ENCODE data around the gene SIPA1L2.

The SIPA1L2 gene

DNA sequence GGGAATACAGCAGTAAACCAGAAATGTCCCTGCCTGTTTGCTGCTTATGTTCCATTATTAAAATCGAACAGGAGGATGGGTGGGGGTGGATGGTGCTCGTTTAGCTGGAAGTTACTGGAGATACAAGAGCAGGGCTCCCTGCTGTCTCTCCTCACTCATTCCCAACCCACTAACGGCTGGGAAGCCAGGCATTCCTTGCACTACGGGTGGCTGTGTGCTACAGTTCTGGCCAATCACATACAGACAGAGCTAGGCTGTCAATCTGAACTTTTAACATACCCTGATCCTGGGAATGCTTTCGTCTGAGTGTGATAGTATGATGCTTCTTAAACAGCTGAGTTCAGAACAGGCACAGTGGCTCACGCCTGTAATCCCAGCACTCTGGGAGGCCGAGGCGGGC, 7.0 kb downstream of the SIPA1L2 start:
- Histone ChIP-seq H3K4me2 (ENCODE audit: insufficient read depth, low read length, poor library complexity, severe bottlenecking) (no peak overlapping the region), H2BK5ac (ENCODE audit: low read length) (no peak overlapping the region), H3K4me3 (ENCODE audit: low read length in 2 of 2) (no peak overlapping the region), H4K8ac (ENCODE audit: low read depth, low read length) (no peak overlapping the region), H3K9ac (ENCODE audit: low read depth, low read length, poor library complexity) (no peak overlapping the region), H3K27ac (replicated peaks; ENCODE audit: low read length) (no peak overlapping the region), H3K23ac (ENCODE audit: low read depth, low read length, poor library complexity) (no peak overlapping the region), H2AFZ (ENCODE audit: low read length) (no peak overlapping the region), H3K18ac (ENCODE audit: low read length) (no peak overlapping the region), H3K36me3 (replicated peaks in 1 of 2; ENCODE audit: control insufficient read depth in 2 of 2, insufficient read depth in 2 of 2, low read length in 2 of 2) (peaks cover 0 to 58% of the 10 kb centered on the region in 2 donors), H2BK12ac (ENCODE audit: low read length) (no peak overlapping the region), H3K14ac (ENCODE audit: low read length) (no peak overlapping the region), H2BK15ac (ENCODE audit: low read length) (no peak overlapping the region), H4K91ac (ENCODE audit: low read depth, low read length, poor library complexity) (no peak overlapping the region), H3K9me3 (replicated peaks in 1 of 2; ENCODE audit: control insufficient read depth in 2 of 2, insufficient read depth in 1 of 2, low read depth in 1 of 2, low read length in 2 of 2) (peaks cover 0 to 9% of the 10 kb centered on the region in 2 donors), H3K4ac (ENCODE audit: low read length) (no peak overlapping the region), H2BK120ac (ENCODE audit: low read depth, low read length) (no peak overlapping the region), H2AK5ac (ENCODE audit: low read depth, low read length) (no peak overlapping the region), H3K79me1 (ENCODE audit: low read depth, low read length) (peaks cover 3% of the 10 kb centered on the region), H3K27me3 (ENCODE audit: control insufficient read depth in 3 of 3, insufficient read depth in 3 of 3, low read depth in 1 of 3, low read length in 3 of 3) (no peaks in the 10 kb centered on the region), H3K4me1 (ENCODE audit: control insufficient read depth in 2 of 2, insufficient read depth in 1 of 2, low read depth in 1 of 2, low read length in 2 of 2) (peaks cover 15 to 30% of the 10 kb centered on the region in 2 donors)
- DNase-seq (ENCODE audit: low spot score): no peak
- no CpG with 5 or more reads among the region's 8 CpGs for WGBS, 2 donors (ENCODE audit: extremely low coverage in 2 of 2, insufficient read length in 2 of 2, insufficient replicate concordance in 1 of 2)

- H3K4me3 ChIP-seq (ENCODE audit: low read length in 2 of 2): no peak overlapping the region
- H2BK15ac ChIP-seq (ENCODE audit: low read length): no peak overlapping the region
- H3K9me3 ChIP-seq (replicated peaks in 1 of 2; ENCODE audit: control insufficient read depth in 2 of 2, insufficient read depth in 1 of 2, low read depth in 1 of 2, low read length in 2 of 2): peaks cover 0 to 9% of the 10 kb centered on the region in 2 donors
- H4K8ac ChIP-seq (ENCODE audit: low read depth, low read length): no peak overlapping the region
- H3K27ac ChIP-seq (replicated peaks; ENCODE audit: low read length): no peak overlapping the region
- no peak overlapping the region for H3K23ac ChIP-seq (ENCODE audit: low read depth, low read length, poor library complexity)
- peaks cover 0 to 63% of the 10 kb centered on the region in 2 donors for H3K36me3 ChIP-seq (replicated peaks in 1 of 2; ENCODE audit: control insufficient read depth in 2 of 2, insufficient read depth in 2 of 2, low read length in 2 of 2)
- no peak overlapping the region for H2BK120ac ChIP-seq (ENCODE audit: low read depth, low read length)
- H2BK12ac ChIP-seq (ENCODE audit: low read length): no peak overlapping the region
- no peak overlapping the region for H2AFZ ChIP-seq (ENCODE audit: low read length)
- peaks cover 3% of the 10 kb centered on the region for H3K79me1 ChIP-seq (ENCODE audit: low read depth, low read length)
- H3K9ac ChIP-seq (ENCODE audit: low read depth, low read length, poor library complexity): no peak overlapping the region
- no peaks in the 10 kb centered on the region for H3K27me3 ChIP-seq (ENCODE audit: control insufficient read depth in 3 of 3, insufficient read depth in 3 of 3, low read depth in 1 of 3, low read length in 3 of 3)
- no peak overlapping the region for H3K18ac ChIP-seq (ENCODE audit: low read length)
- H3K4me1 ChIP-seq (ENCODE audit: control insufficient read depth in 2 of 2, insufficient read depth in 1 of 2, low read depth in 1 of 2, low read length in 2 of 2): peaks cover 14 to 28% of the 10 kb centered on the region in 2 donors
- H3K4me2 ChIP-seq (ENCODE audit: insufficient read depth, low read length, poor library complexity, severe bottlenecking): no peak overlapping the region
- DNase-seq (ENCODE audit: low spot score): no peak
- H3K14ac ChIP-seq (ENCODE audit: low read length): no peak overlapping the region
- no peak overlapping the region for H2AK5ac ChIP-seq (ENCODE audit: low read depth, low read length)
- H3K4ac ChIP-seq (ENCODE audit: low read length): no peak overlapping the region
- no peak overlapping the region for H2BK5ac ChIP-seq (ENCODE audit: low read length)
- H4K91ac ChIP-seq (ENCODE audit: low read depth, low read length, poor library complexity): no peak overlapping the region
- no CpG with 5 or more reads among the region's 2 CpGs for WGBS, 2 donors (ENCODE audit: extremely low coverage in 2 of 2, insufficient read length in 2 of 2, insufficient replicate concordance in 1 of 2)
Observed at GRCh38 chr1:232622378-232622777, 7.6 kb downstream of the SIPA1L2 start.

- no CpG with 5 or more reads among the region's 3 CpGs for WGBS, 2 donors (ENCODE audit: extremely low coverage in 2 of 2, insufficient read length in 2 of 2, insufficient replicate concordance in 1 of 2)
- no peak overlapping the region for H3K14ac ChIP-seq (ENCODE audit: low read length)
- no peak overlapping the region for H2AK5ac ChIP-seq (ENCODE audit: low read depth, low read length)
- H2BK5ac ChIP-seq (ENCODE audit: low read length): no peak overlapping the region
- no peak overlapping the region for H2BK120ac ChIP-seq (ENCODE audit: low read depth, low read length)
- H3K4ac ChIP-seq (ENCODE audit: low read length): no peak overlapping the region
- peaks cover 6% of the 10 kb centered on the region for H3K79me1 ChIP-seq (ENCODE audit: low read depth, low read length)
- no peaks in the 10 kb centered on the region for H3K27me3 ChIP-seq (ENCODE audit: control insufficient read depth in 3 of 3, insufficient read depth in 3 of 3, low read depth in 1 of 3, low read length in 3 of 3)
- H3K4me1 ChIP-seq (ENCODE audit: control insufficient read depth in 2 of 2, insufficient read depth in 1 of 2, low read depth in 1 of 2, low read length in 2 of 2): peaks cover 18 to 28% of the 10 kb centered on the region in 2 donors
- no peak overlapping the region for H3K23ac ChIP-seq (ENCODE audit: low read depth, low read length, poor library complexity)
- H4K91ac ChIP-seq (ENCODE audit: low read depth, low read length, poor library complexity): no peak overlapping the region
- H4K8ac ChIP-seq (ENCODE audit: low read depth, low read length): no peak overlapping the region
- no peak overlapping the region for H3K9ac ChIP-seq (ENCODE audit: low read depth, low read length, poor library complexity)
- H3K36me3 ChIP-seq (replicated peaks in 1 of 2; ENCODE audit: control insufficient read depth in 2 of 2, insufficient read depth in 2 of 2, low read length in 2 of 2): peaks cover 0 to 54% of the 10 kb centered on the region in 2 donors
- H3K18ac ChIP-seq (ENCODE audit: low read length): no peak overlapping the region
- no peak overlapping the region for H2AFZ ChIP-seq (ENCODE audit: low read length)
- H3K9me3 ChIP-seq (replicated peaks in 1 of 2; ENCODE audit: control insufficient read depth in 2 of 2, insufficient read depth in 1 of 2, low read depth in 1 of 2, low read length in 2 of 2): peaks cover 0 to 9% of the 10 kb centered on the region in 2 donors
- no peak overlapping the region for H2BK15ac ChIP-seq (ENCODE audit: low read length)
- no peak overlapping the region for H3K27ac ChIP-seq (replicated peaks; ENCODE audit: low read length)
- no peak for DNase-seq (ENCODE audit: low spot score)
- H2BK12ac ChIP-seq (ENCODE audit: low read length): no peak overlapping the region
- no peak overlapping the region for H3K4me2 ChIP-seq (ENCODE audit: insufficient read depth, low read length, poor library complexity, severe bottlenecking)
- no peak overlapping the region for H3K4me3 ChIP-seq (ENCODE audit: low read length in 2 of 2)
Observed at GRCh38 chr1:232621050-232621449, 8.9 kb downstream of the SIPA1L2 start.

DNA sequence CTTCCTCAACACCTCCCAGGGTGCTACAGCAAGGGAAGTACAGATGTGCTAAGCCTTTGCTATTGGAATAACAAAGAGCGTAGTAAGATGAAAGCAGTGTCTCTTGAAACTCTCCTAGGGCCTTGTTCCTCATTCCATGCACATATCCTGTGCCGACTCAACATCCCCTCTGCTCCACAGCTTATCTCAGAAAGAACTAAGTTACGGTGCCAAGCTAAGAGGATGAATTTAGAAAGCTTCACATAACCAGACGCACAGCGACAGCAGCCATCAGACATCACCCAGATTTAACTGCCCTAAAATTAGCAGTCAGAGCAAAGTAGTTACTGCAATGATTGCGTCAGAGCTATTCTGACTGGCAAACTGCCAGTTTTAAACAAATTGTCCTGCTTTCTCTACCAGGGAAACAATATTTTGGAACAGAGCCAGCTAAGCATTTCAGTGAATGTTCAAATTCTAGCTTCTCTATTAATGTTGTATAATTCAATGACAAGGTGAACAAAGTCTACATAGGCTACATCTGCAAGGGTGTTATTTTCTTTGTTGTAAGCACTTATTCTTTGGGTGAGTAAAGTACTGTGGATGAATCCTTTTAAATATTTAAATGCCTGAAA, 9.5 kb downstream of the SIPA1L2 start:
- no peak for DNase-seq (ENCODE audit: low spot score)

More for the DNA sequence above, 9.5 kb downstream of the SIPA1L2 start:
- Histone ChIP-seq H2BK15ac (ENCODE audit: low read length) (no peak overlapping the region), H2BK12ac (ENCODE audit: low read length) (no peak overlapping the region), H3K4me2 (ENCODE audit: insufficient read depth, low read length, poor library complexity, severe bottlenecking) (no peak overlapping the region), H2AK5ac (ENCODE audit: low read depth, low read length) (no peak overlapping the region), H2BK5ac (ENCODE audit: low read length) (no peak overlapping the region), H3K36me3 (replicated peaks in 1 of 2; ENCODE audit: control insufficient read depth in 2 of 2, insufficient read depth in 2 of 2, low read length in 2 of 2) (peaks cover 0 to 51% of the 10 kb centered on the region in 2 donors), H3K9me3 (replicated peaks in 1 of 2; ENCODE audit: control insufficient read depth in 2 of 2, insufficient read depth in 1 of 2, low read depth in 1 of 2, low read length in 2 of 2) (peaks cover 0 to 9% of the 10 kb centered on the region in 2 donors), H3K18ac (ENCODE audit: low read length) (no peak overlapping the region), H3K23ac (ENCODE audit: low read depth, low read length, poor library complexity) (no peak overlapping the region), H3K27ac (replicated peaks; ENCODE audit: low read length) (no peak overlapping the region), H3K4ac (ENCODE audit: low read length) (no peak overlapping the region), H3K79me1 (ENCODE audit: low read depth, low read length) (peaks cover 6% of the 10 kb centered on the region), H3K4me1 (ENCODE audit: control insufficient read depth in 2 of 2, insufficient read depth in 1 of 2, low read depth in 1 of 2, low read length in 2 of 2) (peaks cover 18 to 30% of the 10 kb centered on the region in 2 donors), H2BK120ac (ENCODE audit: low read depth, low read length) (no peak overlapping the region), H2AFZ (ENCODE audit: low read length) (no peak overlapping the region), H3K27me3 (ENCODE audit: control insufficient read depth in 3 of 3, insufficient read depth in 3 of 3, low read depth in 1 of 3, low read length in 3 of 3) (no peaks in the 10 kb centered on the region), H4K8ac (ENCODE audit: low read depth, low read length) (no peak overlapping the region), H3K9ac (ENCODE audit: low read depth, low read length, poor library complexity) (no peak overlapping the region), H3K14ac (ENCODE audit: low read length) (no peak overlapping the region), H3K4me3 (ENCODE audit: low read length in 2 of 2) (no peak overlapping the region), H4K91ac (ENCODE audit: low read depth, low read length, poor library complexity) (no peak overlapping the region)
- no CpG with 5 or more reads among the region's 6 CpGs for WGBS, 2 donors (ENCODE audit: extremely low coverage in 2 of 2, insufficient read length in 2 of 2, insufficient replicate concordance in 1 of 2)

Data from neuronal stem cell (in vitro differentiated cells).